Activated naive CD4-positive, alpha-beta T cell treated with anti-CD3 and anti-CD28 coated beads, Interleukin-2, amount 50 U/mL, for 24 hours (primary cell): ENCODE measurements around the gene PTCHD1.

Experiments used
- H3K27ac Mint-ChIP-seq: one replicate; pipeline ENCODE4 v1.8.0; 2021; ENCODE audit warnings: mild to moderate bottlenecking, mixed read lengths
- H3K27me3 Mint-ChIP-seq: one replicate; pipeline ENCODE4 v1.8.0; 2021; ENCODE audit warnings: mixed read lengths
- H3K36me3 Mint-ChIP-seq: one replicate; pipeline ENCODE4 v1.8.0; 2021; ENCODE audit warnings: mixed read lengths
- H3K4me1 Mint-ChIP-seq: one replicate; pipeline ENCODE4 v1.8.0; 2021; ENCODE audit warnings: mixed read lengths
- H3K4me3 Mint-ChIP-seq: one replicate; pipeline ENCODE4 v1.8.0; 2021; ENCODE audit warnings: mild to moderate bottlenecking, mixed read lengths
- H3K9me3 Mint-ChIP-seq: one replicate; pipeline ENCODE4 v1.8.0; 2021; ENCODE audit warnings: mixed read lengths

The PTCHD1 gene

GRCh38 chrX:23435108-23435507 is 100.5 kb downstream of the PTCHD1 start:
- no peak overlapping the region for H3K27ac Mint-ChIP-seq
- H3K36me3 Mint-ChIP-seq = no peaks in the 10 kb centered on the region
- peaks cover 4% of the 10 kb centered on the region for H3K9me3 Mint-ChIP-seq

GRCh38 chrX:23435575-23435974 is 100.9 kb downstream of the PTCHD1 start:
- peaks cover 9% of the 10 kb centered on the region for H3K9me3 Mint-ChIP-seq
- H3K4me3 Mint-ChIP-seq = no peak overlapping the region
- no peaks in the 10 kb centered on the region for H3K4me1 Mint-ChIP-seq
- H3K36me3 Mint-ChIP-seq = no peaks in the 10 kb centered on the region
- no peak overlapping the region for H3K27ac Mint-ChIP-seq
- H3K27me3 Mint-ChIP-seq = no peaks in the 10 kb centered on the region

More at GRCh38 chrX:23435108-23435507, 100.5 kb downstream of the PTCHD1 start:
- Mint-ChIP-seq H3K27me3 (no peaks in the 10 kb centered on the region), H3K4me1 (no peaks in the 10 kb centered on the region), H3K4me3 (no peak overlapping the region)

GRCh38 chrX:23436875-23437274 is 102.2 kb downstream of the PTCHD1 start:
- Mint-ChIP-seq H3K36me3 (no peaks in the 10 kb centered on the region), H3K4me3 (no peak overlapping the region), H3K9me3 (peaks cover 13% of the 10 kb centered on the region), H3K4me1 (no peaks in the 10 kb centered on the region), H3K27me3 (no peaks in the 10 kb centered on the region), H3K27ac (no peak overlapping the region)

GRCh38 chrX:23451266-23451665 is 116.6 kb downstream of the PTCHD1 start:
- Mint-ChIP-seq H3K4me3 (no peak overlapping the region), H3K4me1 (no peaks in the 10 kb centered on the region), H3K36me3 (no peaks in the 10 kb centered on the region), H3K27ac (no peak overlapping the region), H3K27me3 (no peaks in the 10 kb centered on the region), H3K9me3 (no peaks in the 10 kb centered on the region)
